IMR-90 (cell line): Measurements from ENCODE around the gene TSC2. TPM values are rescaled to one million over a fixed set of nuclear protein-coding genes. Genes with fewer than 3 reads are reported as not detected.

ENCODE experiments used
- ATAC-seq: fragments of 200-7000 bp; cut with Tn5 transposase; 2 replicates; pipeline ENCODE4 v1.9.1; 2020; ENCODE audit warnings: low read depth, mild to moderate bottlenecking, moderate library complexity
- BruUV-seq: library from RNA; stranded (reverse); fragments of 400-500 nt; replicated peaks from 2 replicates; lab custom pipeline; 2021; lab: Mats Ljungman, UMichigan
- CTCF ChIA-PET: fragments of 300-600 bp; formaldehyde crosslinking; extraction: SDS; loops from one replicate; lab custom pipeline; 2021; ENCODE audit warnings: antibody characterized with exemption; lab: Yijun Ruan, JAX
- POLR2A ChIA-PET: fragments of 300-600 bp; sonication (Branson Sonifier 250); formaldehyde crosslinking; loops from one replicate; lab custom pipeline; 2022; ENCODE audit warnings: antibody characterized with exemption; ENCODE audit not compliant: unreplicated experiment; lab: Charles Lee
- DNase-seq: peaks from one replicate; pipeline ENCODE4 v3.0.0; 2013
- H2AFZ ChIP-seq: replicated peaks from 2 replicates; pipeline ENCODE3; 2013; ENCODE audit warnings: low read length, mild to moderate bottlenecking; ENCODE audit not compliant: poor library complexity
- H2AK5ac ChIP-seq: 2 replicates; pipeline ENCODE4 v1.6.1; 2013; ENCODE audit warnings: low read depth, low read length, inconsistent platforms
- H2AK9ac ChIP-seq: replicated peaks from 2 replicates; pipeline ENCODE3; 2013; ENCODE audit warnings: mild to moderate bottlenecking, low read depth, low read length, moderate library complexity; ENCODE audit not compliant: poor library complexity
- H2BK120ac ChIP-seq: 2 replicates; pipeline ENCODE4 v1.6.1; 2013; ENCODE audit warnings: low read depth, low read length, inconsistent platforms
- H2BK15ac ChIP-seq: 3 replicates; pipeline ENCODE4 v1.6.1; 2013; ENCODE audit warnings: low read depth, low read length, inconsistent platforms
- H2BK20ac ChIP-seq: 2 replicates; pipeline ENCODE4 v1.6.1; 2013; ENCODE audit warnings: low read depth, mild to moderate bottlenecking, inconsistent platforms, low read length, moderate library complexity
- H2BK5ac ChIP-seq: 2 replicates; pipeline ENCODE4 v1.6.1; 2013; ENCODE audit warnings: mild to moderate bottlenecking, low read depth, low read length, inconsistent platforms; ENCODE audit not compliant: poor library complexity, severe bottlenecking
- H3K14ac ChIP-seq: replicated peaks from 2 replicates; pipeline ENCODE4 v1.6.1; 2013; ENCODE audit warnings: low read depth, low read length, inconsistent platforms
- H3K18ac ChIP-seq: 2 replicates; pipeline ENCODE4 v1.6.1; 2013; ENCODE audit warnings: low read depth, low read length, control low read depth
- H3K23ac ChIP-seq: 2 replicates; pipeline ENCODE4 v1.6.1; 2013; ENCODE audit warnings: low read depth, low read length, inconsistent platforms
- H3K27ac ChIP-seq: 2 replicates; pipeline ENCODE4 v1.5.1; 2013; ENCODE audit warnings: mild to moderate bottlenecking, control low read depth, low read length; ENCODE audit not compliant: insufficient read depth
- H3K27me3 ChIP-seq: 2 replicates; pipeline ENCODE4 v1.6.1; 2013; ENCODE audit warnings: low read length; ENCODE audit not compliant: control insufficient read depth, insufficient read depth
- H3K36me3 ChIP-seq: 2 replicates; pipeline ENCODE4 v1.6.1; 2013; ENCODE audit warnings: low read length, mixed read lengths; ENCODE audit not compliant: control insufficient read depth, insufficient read depth
- H3K4ac ChIP-seq: 2 replicates; pipeline ENCODE4 v1.6.1; 2013; ENCODE audit warnings: low read depth, low read length, inconsistent platforms
- H3K4me1 ChIP-seq: 2 replicates; pipeline ENCODE4 v1.6.1; 2013; ENCODE audit warnings: low read length, mixed read lengths; ENCODE audit not compliant: control insufficient read depth, insufficient read depth
- H3K4me2 ChIP-seq: 2 replicates; pipeline ENCODE4 v1.6.1; 2013; ENCODE audit warnings: low read depth, mild to moderate bottlenecking, control low read depth, low read length, moderate library complexity
- H3K4me3 ChIP-seq: 2 replicates; pipeline ENCODE4 v1.5.1; 2013; ENCODE audit warnings: low read depth, mild to moderate bottlenecking, control low read depth, low read length, moderate library complexity; ENCODE audit not compliant: insufficient read depth
- H3K56ac ChIP-seq: 2 replicates; pipeline ENCODE4 v1.6.1; 2013; ENCODE audit warnings: low read length, inconsistent platforms; ENCODE audit not compliant: insufficient read depth; ENCODE audit errors: extremely low read depth
- H3K79me1 ChIP-seq, 2 experiments: 2 replicates each; pipeline ENCODE4 v1.6.1; 2013; ENCODE audit warnings: low read length in 2 of 2, inconsistent platforms in 1 of 2, low read depth in 1 of 2
- H3K9ac ChIP-seq: 2 replicates; pipeline ENCODE4 v1.6.1; 2013; ENCODE audit warnings: low read depth, low read length, control low read depth
- H3K9me1 ChIP-seq: 2 replicates; pipeline ENCODE4 v1.6.1; 2013; ENCODE audit warnings: low read length, inconsistent platforms; ENCODE audit not compliant: insufficient read depth
- H3K9me3 ChIP-seq: 2 replicates; pipeline ENCODE4 v1.6.1; 2013; ENCODE audit warnings: low read length; ENCODE audit not compliant: control insufficient read depth, insufficient read depth
- H4K20me1 ChIP-seq: 2 replicates; pipeline ENCODE4 v1.6.1; 2013; ENCODE audit warnings: low read length, inconsistent platforms; ENCODE audit not compliant: insufficient read depth
- H4K5ac ChIP-seq: 2 replicates; pipeline ENCODE4 v1.6.1; 2013; ENCODE audit warnings: mild to moderate bottlenecking, low read depth, low read length, control low read depth
- H4K8ac ChIP-seq, 2 experiments: 2 replicates each; pipeline ENCODE4 v1.6.1; 2013; ENCODE audit warnings: low read depth in 2 of 2, low read length in 2 of 2, control low read depth in 1 of 2, inconsistent platforms in 1 of 2
- H4K91ac ChIP-seq: 2 replicates; pipeline ENCODE4 v1.6.1; 2013; ENCODE audit warnings: low read depth, low read length, inconsistent platforms; ENCODE audit not compliant: insufficient read depth
- BHLHE40 ChIP-seq: fragments of 150-350 bp; IDR thresholded peaks from 2 replicates; pipeline ENCODE4 v1.6.1; 2016; ENCODE audit warnings: mild to moderate bottlenecking, low read depth, low read length
- CEBPB ChIP-seq: IDR thresholded peaks from 2 replicates; pipeline ENCODE4 v1.6.1; 2012; ENCODE audit warnings: low read depth, low read length, improper control_type of control experiment
- CHD1 ChIP-seq: IDR thresholded peaks from 2 replicates; pipeline ENCODE4 v1.6.1; 2012; ENCODE audit warnings: low read depth, low read length, improper control_type of control experiment
- ELK1 ChIP-seq: fragments of 150-350 bp; IDR thresholded peaks from 2 replicates; pipeline ENCODE4 v1.6.1; 2016; ENCODE audit warnings: low read depth, mild to moderate bottlenecking, low read length, moderate library complexity, borderline replicate concordance
- FOS ChIP-seq: fragments of 150-350 bp; IDR thresholded peaks from 2 replicates; pipeline ENCODE4 v1.6.1; 2016; ENCODE audit warnings: low read depth, low read length
- MAFK ChIP-seq: IDR thresholded peaks from 2 replicates; pipeline ENCODE4 v1.6.1; 2012; ENCODE audit warnings: low read depth, low read length, improper control_type of control experiment
- NFE2L2 ChIP-seq: fragments of 150-350 bp; IDR thresholded peaks from 2 replicates; pipeline ENCODE4 v1.6.1; 2016; ENCODE audit warnings: low read depth, mild to moderate bottlenecking, low read length
- POLR2A ChIP-seq: IDR thresholded peaks from 2 replicates; pipeline ENCODE4 v1.6.1; 2012; ENCODE audit warnings: mild to moderate bottlenecking, low read depth, low read length
- RAD21 ChIP-seq: IDR thresholded peaks from 2 replicates; pipeline ENCODE4 v1.6.1; 2012; ENCODE audit warnings: low read length, improper control_type of control experiment
- RCOR1 ChIP-seq: IDR thresholded peaks from 2 replicates; pipeline ENCODE4 v1.6.1; 2012; ENCODE audit warnings: mild to moderate bottlenecking, low read length, improper control_type of control experiment; ENCODE audit not compliant: insufficient replicate concordance
- RFX5 ChIP-seq: IDR thresholded peaks from 2 replicates; pipeline ENCODE4 v1.8.0; 2012; ENCODE audit warnings: low read depth, mild to moderate bottlenecking, low read length, moderate library complexity
- SMC3 ChIP-seq: fragments of 150-350 bp; IDR thresholded peaks from 2 replicates; pipeline ENCODE4 v1.6.1; 2016; ENCODE audit warnings: low read depth, mild to moderate bottlenecking, antibody characterized with exemption, low read length, moderate library complexity
- USF2 ChIP-seq: fragments of 150-350 bp; IDR thresholded peaks from 2 replicates; pipeline ENCODE4 v1.6.1; 2017; ENCODE audit warnings: mild to moderate bottlenecking, antibody characterized with exemption, low read length, low read depth
- WGBS, 2 experiments: methylation state at CpG; one replicate each; pipeline versions ENCODE4 v1.1.5 to v1.1.7; 2013; ENCODE audit warnings: missing lambda C conversion rate in 2 of 2; ENCODE audit not compliant: insufficient read length in 1 of 2; ENCODE audit errors: extremely low coverage in 2 of 2; 5-methylcytosine and 5-hydroxymethylcytosine counted together
- dilution Hi-C: fragments of 300-500 bp; cut with HindIII; formaldehyde crosslinking; loops from one replicate; pipeline ENCODE4 v1.14.3; 2018; ENCODE audit warnings: low sequenced_read_pairs; ENCODE audit not compliant: unreplicated experiment
- in situ Hi-C: fragments of 300-500 bp; cut with MboI; formaldehyde crosslinking; loops from 3 replicates; pipeline ENCODE4 v1.14.3; 2019; ENCODE audit warnings: low sequenced_read_pairs, inconsistent platforms, mixed read lengths
- intact Hi-C: fragments of 100-400 bp; cut with micrococcal nuclease; formaldehyde crosslinking; loops from 2 replicates; pipeline ENCODE4 v1.10.0; 2022
- polyA plus RNA-seq, 3 experiments: library from polyadenylated mRNA; depleted of rRNA; stranded (reverse); fragments of >200 nt; gene quantifications; 2 replicates each; pipeline ENCODE4 v1.2.3, GENCODE V29; 2012; ENCODE audit warnings: low replicate concordance in 1 of 3
- total RNA-seq: library from RNA; depleted of rRNA; stranded (reverse); fragments of >200 nt; gene quantifications from 2 replicates; pipeline ENCODE4 v1.2.3, GENCODE V29; 2012
- TF ChIP-seq, protein P1 (sequence below): conservative IDR thresholded peaks from 2 replicates; pipeline ENCODE4 v1.5.1; 2012; ENCODE audit warnings: mild to moderate bottlenecking, low read depth, low read length, improper control_type of control experiment

The TSC2 gene
- total and polyA plus RNA-seq, 2 of the 4 experiments (the other 2 are of a cell fraction): 31.4 to 88.6 TPM

GRCh38 chr16:2003827-2004641, 43.8 kb upstream of the TSC2 start:
- no peak overlapping the region; the same call in 1 of the 2 replicates for H3K4me2 ChIP-seq
- TF ChIP-seq MAFK (no peak), FOS (no peak), CEBPB (no peak), RFX5 (no peak), RCOR1 (no peak), USF2 (peak; percentile 4; the same call in 1 of the 2 replicates), POLR2A (no peak), SMC3 (peak; percentile 80), CHD1 (no peak), RAD21 (peak; percentile 61), BHLHE40 (no peak), NFE2L2 (no peak), ELK1 (no peak)
- TF ChIP-seq, protein P1, sequence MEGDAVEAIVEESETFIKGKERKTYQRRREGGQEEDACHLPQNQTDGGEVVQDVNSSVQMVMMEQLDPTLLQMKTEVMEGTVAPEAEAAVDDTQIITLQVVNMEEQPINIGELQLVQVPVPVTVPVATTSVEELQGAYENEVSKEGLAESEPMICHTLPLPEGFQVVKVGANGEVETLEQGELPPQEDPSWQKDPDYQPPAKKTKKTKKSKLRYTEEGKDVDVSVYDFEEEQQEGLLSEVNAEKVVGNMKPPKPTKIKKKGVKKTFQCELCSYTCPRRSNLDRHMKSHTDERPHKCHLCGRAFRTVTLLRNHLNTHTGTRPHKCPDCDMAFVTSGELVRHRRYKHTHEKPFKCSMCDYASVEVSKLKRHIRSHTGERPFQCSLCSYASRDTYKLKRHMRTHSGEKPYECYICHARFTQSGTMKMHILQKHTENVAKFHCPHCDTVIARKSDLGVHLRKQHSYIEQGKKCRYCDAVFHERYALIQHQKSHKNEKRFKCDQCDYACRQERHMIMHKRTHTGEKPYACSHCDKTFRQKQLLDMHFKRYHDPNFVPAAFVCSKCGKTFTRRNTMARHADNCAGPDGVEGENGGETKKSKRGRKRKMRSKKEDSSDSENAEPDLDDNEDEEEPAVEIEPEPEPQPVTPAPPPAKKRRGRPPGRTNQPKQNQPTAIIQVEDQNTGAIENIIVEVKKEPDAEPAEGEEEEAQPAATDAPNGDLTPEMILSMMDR: peak; percentile 98

More at GRCh38 chr16:2003827-2004641, 43.8 kb upstream of the TSC2 start:
- dilution Hi-C loops (no loop called here), intact Hi-C loops (loop anchor here (5.0 kb wide), 1 partner anchor 138 kb away; no protein-coding TSS in a partner anchor), in situ Hi-C loops (no loop called here)
- no peak overlapping the region; a peak in 1 of 4 replicates for H4K8ac ChIP-seq
- no peak overlapping the region for H2BK5ac ChIP-seq
- peak overlapping the region; percentile 33 for H2AK5ac ChIP-seq
- DNase-seq (peak; percentile 81), ATAC-seq (peak; percentile 96)
- 32% methylated on average over 23 of the region's 36 CpGs; no CpG with 5 or more reads in 1 of the 2 experiments for WGBS, 2 experiments
- H3K56ac ChIP-seq: no peak overlapping the region
- H4K20me1 ChIP-seq: peaks cover 77% of the 10 kb centered on the region
- BruUV-seq: no TSS peak
- H2BK15ac ChIP-seq: no peak overlapping the region
- no peak overlapping the region for H2BK120ac ChIP-seq
- H3K14ac ChIP-seq: no peak overlapping the region
- H2AFZ ChIP-seq: peak overlapping the region; percentile 68
- H3K4ac ChIP-seq: peak overlapping the region; percentile 36
- no peak overlapping the region for H2BK20ac ChIP-seq
- ChIA-PET POLR2A (interaction anchor here (1.0 kb wide), 1 partner anchor 152 kb away, joined by 3 read pairs; the partner anchor contains the start of gene TRAF7), CTCF (interaction anchor here (0.5 to 1.7 kb wide), 6 partner anchors 10 to 136 kb away, joined by 3 to 8 read pairs (median 5); partner anchors contain the start of genes GFER and NOXO1)
- H3K9me3 ChIP-seq: no peaks in the 10 kb centered on the region
- H4K5ac ChIP-seq: no peak overlapping the region
- H3K36me3 ChIP-seq: peaks cover 49% of the 10 kb centered on the region
- H3K79me1 ChIP-seq: peaks cover 10 to 89% of the 10 kb centered on the region in 2 experiments; a peak in 3 of 4 replicates
- no peaks in the 10 kb centered on the region for H3K27me3 ChIP-seq
- H3K23ac ChIP-seq: no peak overlapping the region
- peaks cover 21% of the 10 kb centered on the region for H3K4me1 ChIP-seq
- H3K4me3 ChIP-seq: no peak overlapping the region
- no peak overlapping the region for H4K91ac ChIP-seq
- H3K9ac ChIP-seq: no peak overlapping the region
- H2AK9ac ChIP-seq: peak overlapping the region; percentile 92
- H3K18ac ChIP-seq: no peak overlapping the region
- H3K9me1 ChIP-seq: peaks cover 8% of the 10 kb centered on the region; the same call in 1 of the 2 replicates
- H3K27ac ChIP-seq: 0 out of 2 replicates have a peak overlapping the region, but pooled peaks have one; percentile 14
